ENCODE data around the gene WRNIP1.

Gene WRNIP1

GRCh38 chr6:2765166-2765895 lies at the start of gene WRNIP1:
WRNIP1 (plus strand) TSS chr6:2765393; CDS start chr6:2765623, 230 bp downstream.
- H3K79me2 ChIP-seq (ENCODE audit: control insufficient read depth, insufficient read depth, low read length, unreplicated experiment) = peaks cover 44% of the 10 kb centered on the region

GRCh38 chr6:2715737-2716136 lies 49.5 kb upstream of the WRNIP1 start:
- Histone ChIP-seq H3K36me3 (ENCODE audit: insufficient read depth, low read length) (no peaks in the 10 kb centered on the region), H3K4me1 (ENCODE audit: control insufficient read depth, insufficient read depth, low read length, unreplicated experiment) (peaks cover 27% of the 10 kb centered on the region), H3K27ac (ENCODE audit: low read depth, low read length) (no peak overlapping the region), H3K27me3 (ENCODE audit: insufficient read depth, low read length) (no peaks in the 10 kb centered on the region), H3K79me2 (ENCODE audit: control insufficient read depth, insufficient read depth, low read length, unreplicated experiment) (no peaks in the 10 kb centered on the region), H2AFZ (ENCODE audit: low read length, unreplicated experiment) (no peak overlapping the region), H3K4me3 (ENCODE audit: low read depth, low read length) (no peak overlapping the region)

More at GRCh38 chr6:2765166-2765895, at the start of gene WRNIP1:
- Histone ChIP-seq H2AFZ (ENCODE audit: low read length, unreplicated experiment) (peak within 1 kb of the TSS; percentile 91), H3K27me3 (ENCODE audit: insufficient read depth, low read length) (no peaks in the 10 kb centered on the region), H3K4me1 (ENCODE audit: control insufficient read depth, insufficient read depth, low read length, unreplicated experiment) (peaks cover 17% of the 10 kb centered on the region), H3K36me3 (ENCODE audit: insufficient read depth, low read length) (no peaks in the 10 kb centered on the region), H3K27ac (ENCODE audit: low read depth, low read length) (peak within 1 kb of the TSS; percentile 93), H3K4me3 (ENCODE audit: low read depth, low read length) (peak within 1 kb of the TSS; percentile 87)

GRCh38 chr6:2716936-2717700 lies 48.1 kb upstream of the WRNIP1 start:
- H3K36me3 ChIP-seq (ENCODE audit: insufficient read depth, low read length) = no peaks in the 10 kb centered on the region
- H3K27me3 ChIP-seq (ENCODE audit: insufficient read depth, low read length) = no peaks in the 10 kb centered on the region
- peaks cover 27% of the 10 kb centered on the region for H3K4me1 ChIP-seq (ENCODE audit: control insufficient read depth, insufficient read depth, low read length, unreplicated experiment)

DNA sequence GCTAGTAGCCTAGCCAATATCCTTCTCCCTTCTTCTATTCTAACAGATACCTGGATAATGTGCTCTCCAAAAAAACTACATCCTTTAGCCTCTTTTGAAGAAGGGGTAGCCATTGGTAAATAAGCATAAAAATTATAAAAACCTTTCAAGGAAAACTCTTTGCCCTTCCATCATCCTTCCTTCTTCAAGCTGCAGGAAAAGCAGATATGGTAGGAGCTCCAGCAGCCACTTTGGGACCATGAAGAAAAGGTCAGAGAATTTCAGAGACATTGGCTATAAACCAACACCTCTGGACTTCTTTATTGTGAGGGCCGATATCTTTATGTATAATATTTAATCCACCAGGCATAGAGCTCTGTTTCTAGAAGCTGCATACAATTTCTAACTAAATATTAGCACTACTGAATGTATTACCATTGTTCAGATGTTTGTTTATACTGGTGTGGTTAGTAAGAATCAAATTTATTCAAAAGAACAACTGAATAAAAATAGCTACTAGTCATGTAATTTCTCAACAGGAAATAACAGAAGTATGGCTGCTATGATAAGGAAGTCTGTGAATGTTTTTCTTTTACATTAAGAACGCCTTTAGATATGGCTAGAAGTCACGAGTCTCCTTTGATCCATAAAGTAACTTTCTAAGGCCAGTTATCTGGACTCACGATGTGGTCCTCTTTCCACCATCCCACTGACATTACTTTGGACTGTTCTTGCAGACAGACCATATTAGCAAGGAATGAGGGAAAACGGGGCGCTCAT lies 46.7 kb upstream of the WRNIP1 start:
- Histone ChIP-seq H3K36me3 (ENCODE audit: insufficient read depth, low read length) (no peaks in the 10 kb centered on the region), H3K4me3 (ENCODE audit: low read depth, low read length) (no peak overlapping the region), H2AFZ (ENCODE audit: low read length, unreplicated experiment) (peak overlapping the region; percentile 16), H3K79me2 (ENCODE audit: control insufficient read depth, insufficient read depth, low read length, unreplicated experiment) (no peaks in the 10 kb centered on the region), H3K27ac (ENCODE audit: low read depth, low read length) (peak overlapping the region; percentile 10; the same call in 1 of the 2 replicates), H3K4me1 (ENCODE audit: control insufficient read depth, insufficient read depth, low read length, unreplicated experiment) (peaks cover 24% of the 10 kb centered on the region), H3K27me3 (ENCODE audit: insufficient read depth, low read length) (no peaks in the 10 kb centered on the region)

More at GRCh38 chr6:2716936-2717700, 48.1 kb upstream of the WRNIP1 start:
- H3K27ac ChIP-seq (ENCODE audit: low read depth, low read length) = no peak overlapping the region
- H3K4me3 ChIP-seq (ENCODE audit: low read depth, low read length) = no peak overlapping the region
- no peaks in the 10 kb centered on the region for H3K79me2 ChIP-seq (ENCODE audit: control insufficient read depth, insufficient read depth, low read length, unreplicated experiment)
- H2AFZ ChIP-seq (ENCODE audit: low read length, unreplicated experiment) = no peak overlapping the region

DNA sequence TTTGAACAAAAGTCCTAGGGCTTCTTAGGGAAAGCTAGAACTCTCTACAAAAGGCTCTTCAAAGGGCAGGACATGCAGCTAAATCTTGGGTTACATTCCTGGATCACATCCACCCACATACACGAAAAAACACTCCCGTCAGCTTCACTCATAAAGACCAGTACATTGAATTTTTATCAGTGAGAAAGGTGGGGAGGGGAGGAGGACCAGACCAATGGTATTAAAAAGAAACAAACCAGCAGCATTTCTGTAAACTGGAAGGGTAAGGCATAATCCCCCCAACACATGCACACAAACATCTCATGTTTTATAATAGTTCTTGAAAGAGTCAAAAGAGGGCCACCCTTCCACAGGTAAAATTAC lies 46.1 kb upstream of the WRNIP1 start:
- no peak overlapping the region for H3K4me3 ChIP-seq (ENCODE audit: low read depth, low read length)
- peaks cover 18% of the 10 kb centered on the region for H3K4me1 ChIP-seq (ENCODE audit: control insufficient read depth, insufficient read depth, low read length, unreplicated experiment)
- H3K27me3 ChIP-seq (ENCODE audit: insufficient read depth, low read length) = no peaks in the 10 kb centered on the region
- H2AFZ ChIP-seq (ENCODE audit: low read length, unreplicated experiment) = no peak overlapping the region
- H3K79me2 ChIP-seq (ENCODE audit: control insufficient read depth, insufficient read depth, low read length, unreplicated experiment) = no peaks in the 10 kb centered on the region
- H3K36me3 ChIP-seq (ENCODE audit: insufficient read depth, low read length) = no peaks in the 10 kb centered on the region
- H3K27ac ChIP-seq (ENCODE audit: low read depth, low read length) = peak overlapping the region; percentile 10; the same call in 1 of the 2 replicates

GRCh38 chr6:2721219-2721618 lies 44.0 kb upstream of the WRNIP1 start:
- no peaks in the 10 kb centered on the region for H3K27me3 ChIP-seq (ENCODE audit: insufficient read depth, low read length)
- H3K79me2 ChIP-seq (ENCODE audit: control insufficient read depth, insufficient read depth, low read length, unreplicated experiment) = no peaks in the 10 kb centered on the region
- no peak overlapping the region for H3K4me3 ChIP-seq (ENCODE audit: low read depth, low read length)
- H2AFZ ChIP-seq (ENCODE audit: low read length, unreplicated experiment) = no peak overlapping the region
- no peak overlapping the region for H3K27ac ChIP-seq (ENCODE audit: low read depth, low read length)
- peaks cover 11% of the 10 kb centered on the region for H3K4me1 ChIP-seq (ENCODE audit: control insufficient read depth, insufficient read depth, low read length, unreplicated experiment)
- no peaks in the 10 kb centered on the region for H3K36me3 ChIP-seq (ENCODE audit: insufficient read depth, low read length)

DNA sequence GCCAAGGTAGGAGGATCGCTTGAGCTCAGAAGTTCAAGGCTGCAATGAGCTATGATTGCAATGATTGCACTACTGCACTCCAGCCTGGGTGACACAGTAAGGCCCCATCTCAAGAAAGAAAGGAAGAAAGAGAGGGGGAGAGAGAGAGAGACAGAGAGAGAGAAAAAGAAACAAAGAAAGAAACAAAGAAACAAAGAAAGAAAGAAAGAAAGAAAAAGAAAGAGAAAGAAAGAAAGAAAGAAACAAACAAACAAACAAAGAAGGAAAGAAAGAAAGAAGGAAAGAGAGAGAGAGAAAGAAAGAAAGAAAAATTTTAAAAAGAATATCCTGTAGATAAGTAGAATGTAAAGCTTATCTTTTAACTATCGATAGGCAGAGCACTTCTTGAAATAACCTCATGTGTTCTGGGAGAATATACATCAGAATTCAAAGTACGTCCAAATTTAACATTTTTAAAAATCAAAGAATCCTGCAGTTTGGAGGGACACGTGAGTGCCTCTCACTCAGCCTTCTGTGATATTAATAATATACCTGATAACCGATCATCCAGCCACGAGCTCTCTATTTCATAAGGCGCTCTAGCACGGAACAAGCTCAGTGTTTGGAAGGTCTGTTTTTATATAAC lies 39.7 kb upstream of the WRNIP1 start:
- peak overlapping the region; percentile 65 for H2AFZ ChIP-seq (ENCODE audit: low read length, unreplicated experiment)
- no peaks in the 10 kb centered on the region for H3K36me3 ChIP-seq (ENCODE audit: insufficient read depth, low read length)
- no peak overlapping the region for H3K27ac ChIP-seq (ENCODE audit: low read depth, low read length)
- H3K27me3 ChIP-seq (ENCODE audit: insufficient read depth, low read length) = no peaks in the 10 kb centered on the region
- H3K4me1 ChIP-seq (ENCODE audit: control insufficient read depth, insufficient read depth, low read length, unreplicated experiment) = no peaks in the 10 kb centered on the region
- no peaks in the 10 kb centered on the region for H3K79me2 ChIP-seq (ENCODE audit: control insufficient read depth, insufficient read depth, low read length, unreplicated experiment)
- H3K4me3 ChIP-seq (ENCODE audit: low read depth, low read length) = no peak overlapping the region

DNA sequence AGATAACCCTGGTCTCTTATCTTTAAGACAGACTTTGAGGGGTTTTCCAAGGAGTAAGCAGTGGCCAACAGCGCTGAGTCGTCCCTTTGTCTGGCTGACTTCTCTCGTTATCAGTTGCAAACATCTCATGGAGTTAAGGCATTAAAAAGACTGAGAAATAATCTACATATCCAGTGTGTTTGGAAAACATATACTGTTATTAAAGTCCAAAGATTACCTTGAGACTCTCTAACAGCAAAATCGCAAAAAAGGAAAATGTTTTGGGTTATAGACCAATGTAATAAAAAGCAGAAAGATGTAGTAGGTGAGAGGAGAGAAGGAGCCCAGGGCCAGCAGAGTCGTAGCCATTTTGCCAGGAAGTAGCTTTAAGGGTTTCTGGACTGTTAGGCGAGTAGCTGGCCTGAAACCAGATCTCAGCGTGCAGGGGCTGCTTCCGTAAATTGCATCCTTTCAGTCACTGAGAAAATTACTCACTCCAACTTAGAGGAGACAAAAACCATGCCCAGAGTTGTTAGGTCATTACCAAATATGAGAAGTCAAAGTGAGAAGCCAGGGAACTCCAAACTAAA lies 39.1 kb upstream of the WRNIP1 start:
- Histone ChIP-seq H3K27me3 (ENCODE audit: insufficient read depth, low read length) (no peaks in the 10 kb centered on the region), H3K4me1 (ENCODE audit: control insufficient read depth, insufficient read depth, low read length, unreplicated experiment) (no peaks in the 10 kb centered on the region), H3K79me2 (ENCODE audit: control insufficient read depth, insufficient read depth, low read length, unreplicated experiment) (no peaks in the 10 kb centered on the region), H3K36me3 (ENCODE audit: insufficient read depth, low read length) (no peaks in the 10 kb centered on the region), H2AFZ (ENCODE audit: low read length, unreplicated experiment) (peak overlapping the region; percentile 65), H3K4me3 (ENCODE audit: low read depth, low read length) (no peak overlapping the region), H3K27ac (ENCODE audit: low read depth, low read length) (peak overlapping the region; percentile 41; the same call in 1 of the 2 replicates)

DNA sequence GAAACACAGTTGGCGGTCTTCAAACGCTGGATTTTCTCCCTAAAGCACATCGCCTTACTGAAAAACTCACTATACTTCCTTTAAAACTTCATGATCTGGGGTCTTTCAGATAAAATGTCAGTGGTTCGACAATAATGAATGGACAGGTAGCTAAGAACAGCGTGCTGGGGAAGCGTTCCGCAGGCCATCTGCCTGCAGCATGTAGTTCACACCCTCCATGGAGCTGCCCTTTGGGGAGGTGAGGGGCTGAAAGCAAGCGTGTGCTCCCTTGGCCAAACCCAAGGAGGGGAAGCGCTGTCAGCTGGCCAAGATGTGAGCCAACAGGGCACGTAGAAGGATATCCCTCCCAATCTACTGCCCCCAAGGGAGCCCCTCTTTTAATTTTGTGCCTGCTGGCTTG lies 35.3 kb upstream of the WRNIP1 start:
- Histone ChIP-seq H3K27ac (ENCODE audit: low read depth, low read length) (no peak overlapping the region), H2AFZ (ENCODE audit: low read length, unreplicated experiment) (no peak overlapping the region), H3K79me2 (ENCODE audit: control insufficient read depth, insufficient read depth, low read length, unreplicated experiment) (no peaks in the 10 kb centered on the region), H3K36me3 (ENCODE audit: insufficient read depth, low read length) (no peaks in the 10 kb centered on the region), H3K4me1 (ENCODE audit: control insufficient read depth, insufficient read depth, low read length, unreplicated experiment) (peaks cover 4% of the 10 kb centered on the region), H3K4me3 (ENCODE audit: low read depth, low read length) (no peak overlapping the region), H3K27me3 (ENCODE audit: insufficient read depth, low read length) (no peaks in the 10 kb centered on the region)

Measured in ACC112 (cell line).